ENCODE data around the gene RNF212B.

Gene RNF212B

GRCh38 chr14:23297096-23297495 lies 59.4 kb downstream of the RNF212B start:
- no peak for DNase-seq (ENCODE audit: low read depth)

GRCh38 chr14:23297611-23298277 lies 60.0 kb downstream of the RNF212B start:
- no peak for DNase-seq (ENCODE audit: low read depth)

- DNase-seq (ENCODE audit: low read depth), result no peak
Observed at GRCh38 chr14:23299211-23299957, 61.6 kb downstream of the RNF212B start.

GRCh38 chr14:23299986-23300686 lies 62.4 kb downstream of the RNF212B start:
- DNase-seq (ENCODE audit: low read depth), result no peak

- DNase-seq (ENCODE audit: low read depth), result no peak
Observed at GRCh38 chr14:23300687-23301223, 63.0 kb downstream of the RNF212B start.

- peak; percentile 92 for DNase-seq (ENCODE audit: low read depth)
Observed at GRCh38 chr14:23301288-23301968, 63.7 kb downstream of the RNF212B start.

GRCh38 chr14:23301969-23302289 lies 64.2 kb downstream of the RNF212B start:
- DNase-seq (ENCODE audit: low read depth), result no peak

- peak; percentile 79 for DNase-seq (ENCODE audit: low read depth)
Observed at GRCh38 chr14:23302290-23303225, 64.8 kb downstream of the RNF212B start, which contains the start of gene PPP1R3E. PPP1R3E (minus strand) TSS chr14:23302859; CDS start chr14:23302576, 283 bp downstream.

- no peak for DNase-seq (ENCODE audit: low read depth)
Observed at GRCh38 chr14:23306412-23307145, 68.8 kb downstream of the RNF212B start, which contains the start of gene BCL2L2. BCL2L2 (plus strand) TSS chr14:23306833; CDS start chr14:23307768, 935 bp downstream.

- DNase-seq (ENCODE audit: low read depth), result no peak
Observed at GRCh38 chr14:23307146-23307530, 69.4 kb downstream of the RNF212B start.

- no peak for DNase-seq (ENCODE audit: low read depth)
Observed at GRCh38 chr14:23307687-23308644, 70.2 kb downstream of the RNF212B start.

- no peak for DNase-seq (ENCODE audit: low read depth)
Observed at GRCh38 chr14:23308721-23309445, 71.1 kb downstream of the RNF212B start.

GRCh38 chr14:23310546-23310945 lies 72.8 kb downstream of the RNF212B start:
- DNase-seq (ENCODE audit: low read depth), result no peak

GRCh38 chr14:23316300-23316699 lies 78.6 kb downstream of the RNF212B start:
- no peak for DNase-seq (ENCODE audit: low read depth)

GRCh38 chr14:23319746-23320583 lies 82.2 kb downstream of the RNF212B start:
- no peak for DNase-seq (ENCODE audit: low read depth)

GRCh38 chr14:23320584-23321571 lies 83.1 kb downstream of the RNF212B start, which contains the start of gene PABPN1:
PABPN1 (plus strand) TSS chr14:23321457; CDS start chr14:23321470, 13 bp downstream.
- peak; percentile 96 for DNase-seq (ENCODE audit: low read depth)

Measured in stimulated activated CD8-positive, alpha-beta memory T cell treated with anti-CD3 and anti-CD28 coated beads, Interleukin-12 subunit alpha, Interleukin-12 subunit beta, amount 100 ng/mL, for 1 hour (primary cell).